Measurements from ENCODE around the gene MRPS25. TPM values are rescaled to one million over a fixed set of nuclear protein-coding genes. Genes with fewer than 3 reads are reported as not detected.

The MRPS25 gene
- total RNA-seq, 1 experiment from 2014 or later: 9.3 TPM

DNA sequence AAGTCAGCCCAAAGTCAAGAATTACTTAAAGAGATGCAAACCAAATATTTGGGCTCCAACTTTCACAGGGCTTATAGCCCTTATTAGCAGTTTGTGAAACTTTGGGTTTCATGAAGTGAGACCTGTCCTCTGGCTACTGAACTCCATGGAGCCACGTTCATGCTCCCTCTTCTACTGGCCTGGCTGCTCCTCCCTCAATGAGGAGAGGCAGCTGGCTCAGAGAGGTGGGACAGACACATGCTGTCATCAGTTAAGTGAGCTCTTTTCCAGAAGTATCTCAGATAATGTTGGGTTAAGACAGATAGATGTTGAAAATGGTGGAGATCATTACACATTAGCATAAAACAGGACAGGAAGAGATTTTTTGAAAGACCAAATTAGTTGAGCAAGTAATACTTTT, 19.4 kb downstream of the MRPS25 start:
- no peak overlapping the region for H3K4me3 ChIP-seq
- H3K4me1 ChIP-seq (replicated peaks): no peaks in the 10 kb centered on the region
- peaks cover 96% of the 10 kb centered on the region for H3K36me3 ChIP-seq
- no peaks in the 10 kb centered on the region for H3K9me3 ChIP-seq (replicated peaks)
- no peak overlapping the region for H3K27ac ChIP-seq
- DNase-seq (ENCODE audit: low read depth in 1 of 2, low spot score in 2 of 2): no peak
- H3K27me3 ChIP-seq (replicated peaks): no peaks in the 10 kb centered on the region

DNA sequence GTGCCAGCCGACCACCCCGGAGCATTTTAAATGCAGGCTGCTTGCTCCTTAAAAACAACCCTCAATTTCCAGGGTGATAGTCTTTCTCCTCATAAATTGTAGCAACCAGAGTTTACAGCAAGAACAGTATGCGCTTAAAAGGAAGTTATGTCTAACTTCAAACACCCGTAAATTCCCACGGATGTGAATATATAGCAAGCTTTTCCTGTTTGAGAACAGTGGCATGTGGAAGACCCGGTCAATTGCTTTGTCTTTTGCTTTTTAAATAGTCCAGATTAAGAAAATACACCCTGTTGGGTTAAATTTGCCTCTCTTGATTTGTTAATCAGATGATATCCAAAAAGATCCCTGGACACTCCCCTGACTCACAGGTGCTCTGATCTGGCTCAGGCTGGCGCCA, 20.8 kb downstream of the MRPS25 start:
- Histone ChIP-seq H3K27ac (no peak overlapping the region), H3K4me1 (replicated peaks) (no peaks in the 10 kb centered on the region), H3K9me3 (replicated peaks) (no peaks in the 10 kb centered on the region), H3K27me3 (replicated peaks) (no peaks in the 10 kb centered on the region), H3K36me3 (peaks cover 91% of the 10 kb centered on the region), H3K4me3 (no peak overlapping the region)
- no peak for DNase-seq (ENCODE audit: low read depth in 1 of 2, low spot score in 2 of 2)

GRCh38 chr3:15043408-15044171, 21.5 kb downstream of the MRPS25 start:
- Histone ChIP-seq H3K9me3 (replicated peaks) (no peaks in the 10 kb centered on the region), H3K4me3 (no peak overlapping the region), H3K36me3 (peaks cover 89% of the 10 kb centered on the region), H3K4me1 (replicated peaks) (no peaks in the 10 kb centered on the region), H3K27me3 (replicated peaks) (no peaks in the 10 kb centered on the region), H3K27ac (no peak overlapping the region)
- DNase-seq (ENCODE audit: low read depth in 1 of 2, low spot score in 2 of 2): no peak

- no peak for DNase-seq (ENCODE audit: low read depth in 1 of 2, low spot score in 2 of 2)
- H3K4me3 ChIP-seq: no peak overlapping the region
- H3K27ac ChIP-seq: no peak overlapping the region
- H3K36me3 ChIP-seq: peaks cover 90% of the 10 kb centered on the region
- H3K9me3 ChIP-seq (replicated peaks): no peaks in the 10 kb centered on the region
- no peaks in the 10 kb centered on the region for H3K27me3 ChIP-seq (replicated peaks)
- H3K4me1 ChIP-seq (replicated peaks): no peaks in the 10 kb centered on the region
These were observed 22.2 kb downstream of the MRPS25 start for GRCh38 chr3:15042936-15043335.

- Histone ChIP-seq H3K9me3 (replicated peaks) (no peaks in the 10 kb centered on the region), H3K27me3 (replicated peaks) (no peaks in the 10 kb centered on the region), H3K36me3 (peaks cover 89% of the 10 kb centered on the region), H3K4me3 (no peak overlapping the region), H3K27ac (no peak overlapping the region), H3K4me1 (replicated peaks) (no peaks in the 10 kb centered on the region)
- no peak for DNase-seq (ENCODE audit: low read depth in 1 of 2, low spot score in 2 of 2)
These were observed 23.2 kb downstream of the MRPS25 start for GRCh38 chr3:15041950-15042349.

- H3K4me3 ChIP-seq: no peak overlapping the region
- H3K4me1 ChIP-seq (replicated peaks): no peaks in the 10 kb centered on the region
- H3K36me3 ChIP-seq: peaks cover 85% of the 10 kb centered on the region
- no peak for DNase-seq (ENCODE audit: low read depth in 1 of 2, low spot score in 2 of 2)
- H3K9me3 ChIP-seq (replicated peaks): no peaks in the 10 kb centered on the region
- H3K27ac ChIP-seq: no peak overlapping the region
- H3K27me3 ChIP-seq (replicated peaks): no peaks in the 10 kb centered on the region
These were observed 24.3 kb downstream of the MRPS25 start for GRCh38 chr3:15040844-15041243.

- Histone ChIP-seq H3K9me3 (replicated peaks) (no peaks in the 10 kb centered on the region), H3K27me3 (replicated peaks) (no peaks in the 10 kb centered on the region), H3K4me1 (replicated peaks) (no peaks in the 10 kb centered on the region), H3K36me3 (peaks cover 82% of the 10 kb centered on the region), H3K4me3 (no peak overlapping the region), H3K27ac (no peak overlapping the region)
- no peak for DNase-seq (ENCODE audit: low read depth in 1 of 2, low spot score in 2 of 2)
These were observed 26.8 kb downstream of the MRPS25 start for GRCh38 chr3:15038306-15038705.

DNA sequence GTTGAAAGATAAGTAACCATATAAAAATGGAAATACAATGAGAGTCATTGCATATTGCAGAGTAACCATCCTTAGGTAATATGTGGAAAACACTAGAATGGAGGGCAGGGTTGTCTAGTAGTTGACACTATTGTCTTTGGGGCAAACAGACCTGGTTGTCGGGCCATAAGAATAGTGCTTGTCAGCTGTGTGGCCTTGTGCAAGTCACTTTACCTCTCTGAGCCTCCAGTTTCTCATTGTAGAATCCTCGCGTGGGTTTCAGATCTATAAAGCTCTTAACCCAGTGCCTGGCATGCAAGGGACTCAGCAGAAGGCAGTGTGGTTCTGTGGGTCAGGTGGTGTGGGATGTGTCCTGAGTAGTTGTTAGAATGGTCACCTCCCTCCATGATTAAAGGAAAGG, 32.0 kb downstream of the MRPS25 start:
- Histone ChIP-seq H3K4me3 (no peak overlapping the region), H3K9me3 (replicated peaks) (no peaks in the 10 kb centered on the region), H3K4me1 (replicated peaks) (no peaks in the 10 kb centered on the region), H3K27me3 (replicated peaks) (no peaks in the 10 kb centered on the region), H3K27ac (no peak overlapping the region), H3K36me3 (peaks cover 86% of the 10 kb centered on the region)
- no peak for DNase-seq (ENCODE audit: low read depth in 1 of 2, low spot score in 2 of 2)

DNA sequence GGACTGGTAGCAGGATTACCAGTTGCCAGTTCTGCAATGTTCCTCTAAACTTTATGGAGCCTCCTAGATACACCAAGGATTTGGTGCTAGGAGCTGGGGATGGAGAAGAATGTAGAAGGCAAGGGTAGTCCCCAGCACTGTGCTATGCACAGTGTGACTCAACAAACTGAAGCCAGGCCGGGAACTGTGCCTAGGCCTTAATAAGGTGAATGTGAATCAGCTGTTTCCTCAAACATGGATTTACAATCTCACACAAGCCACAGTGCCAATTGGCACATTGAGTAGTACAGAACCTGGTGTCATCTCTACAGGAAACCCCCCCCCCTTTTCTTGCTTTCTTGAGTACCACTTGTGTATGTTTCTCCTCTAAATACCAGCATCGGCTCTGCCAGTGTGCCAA, 32.5 kb downstream of the MRPS25 start:
- Histone ChIP-seq H3K36me3 (peaks cover 81% of the 10 kb centered on the region), H3K27me3 (replicated peaks) (no peaks in the 10 kb centered on the region), H3K9me3 (replicated peaks) (no peaks in the 10 kb centered on the region), H3K4me1 (replicated peaks) (no peaks in the 10 kb centered on the region), H3K27ac (no peak overlapping the region), H3K4me3 (no peak overlapping the region)
- DNase-seq (ENCODE audit: low read depth in 1 of 2, low spot score in 2 of 2): no peak

DNA sequence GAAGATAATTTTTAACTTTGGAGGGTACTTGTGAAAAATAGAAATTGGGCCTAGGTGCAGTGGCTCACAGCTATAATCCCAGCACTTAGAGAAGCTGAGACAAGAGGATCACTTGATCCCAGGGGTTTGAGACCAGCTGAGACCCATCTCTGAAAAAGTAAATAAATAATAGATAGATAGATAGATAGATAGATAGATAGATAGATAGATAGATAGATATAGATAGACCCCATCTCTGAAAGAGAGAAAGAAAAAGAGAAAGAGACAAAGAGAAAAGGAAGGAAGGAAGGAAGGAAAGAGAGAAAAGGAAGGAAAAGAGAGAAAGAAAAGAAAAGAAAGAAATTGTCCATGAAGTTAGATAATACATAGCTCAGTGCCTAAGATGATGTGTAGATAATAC, 35.5 kb downstream of the MRPS25 start:
- Histone ChIP-seq H3K4me3 (no peak overlapping the region), H3K9me3 (replicated peaks) (no peaks in the 10 kb centered on the region), H3K27me3 (replicated peaks) (no peaks in the 10 kb centered on the region), H3K4me1 (replicated peaks) (peaks cover 3% of the 10 kb centered on the region; the same call in 1 of the 2 replicates), H3K27ac (no peak overlapping the region), H3K36me3 (peaks cover 84% of the 10 kb centered on the region)
- no peak for DNase-seq (ENCODE audit: low read depth in 1 of 2, low spot score in 2 of 2)

GRCh38 chr3:15023719-15024118, 41.4 kb downstream of the MRPS25 start:
- Histone ChIP-seq H3K27me3 (replicated peaks) (no peaks in the 10 kb centered on the region), H3K9me3 (replicated peaks) (no peaks in the 10 kb centered on the region), H3K4me3 (no peak overlapping the region), H3K27ac (no peak overlapping the region), H3K4me1 (replicated peaks) (peaks cover 3% of the 10 kb centered on the region; the same call in 1 of the 2 replicates), H3K36me3 (peaks cover 85% of the 10 kb centered on the region)
- DNase-seq (ENCODE audit: low read depth in 1 of 2, low spot score in 2 of 2): no peak

DNA sequence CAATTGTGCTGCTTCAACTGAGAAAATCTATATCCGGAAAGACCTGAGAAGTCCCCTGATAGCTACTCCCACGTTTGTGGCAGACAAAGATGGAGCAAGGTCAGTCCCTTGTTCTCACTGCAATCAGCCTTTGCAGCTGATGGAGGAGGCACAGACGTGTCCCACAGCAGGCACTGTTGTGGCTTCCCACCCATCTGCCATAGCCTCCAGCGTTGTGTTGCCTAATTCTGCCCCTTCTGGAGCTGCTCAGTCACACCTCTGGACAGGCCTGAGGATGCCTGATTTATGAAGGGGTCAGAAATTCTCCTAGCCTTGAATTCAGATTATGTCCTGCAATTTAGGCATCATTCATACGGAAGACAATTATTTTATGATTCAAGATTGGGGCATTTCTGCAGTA, 41.9 kb downstream of the MRPS25 start:
- no peak overlapping the region for H3K27ac ChIP-seq
- H3K27me3 ChIP-seq (replicated peaks): no peaks in the 10 kb centered on the region
- no peaks in the 10 kb centered on the region for H3K9me3 ChIP-seq (replicated peaks)
- DNase-seq (ENCODE audit: low read depth in 1 of 2, low spot score in 2 of 2): no peak
- no peak overlapping the region for H3K4me3 ChIP-seq
- H3K36me3 ChIP-seq: peaks cover 84% of the 10 kb centered on the region
- peaks cover 3% of the 10 kb centered on the region; the same call in 1 of the 2 replicates for H3K4me1 ChIP-seq (replicated peaks)

- H3K36me3 ChIP-seq: peaks cover 90% of the 10 kb centered on the region
- H3K27me3 ChIP-seq (replicated peaks): no peaks in the 10 kb centered on the region
- no peak overlapping the region for H3K27ac ChIP-seq
- H3K4me1 ChIP-seq (replicated peaks): no peaks in the 10 kb centered on the region
- no peak overlapping the region for H3K4me3 ChIP-seq
- H3K9me3 ChIP-seq (replicated peaks): no peaks in the 10 kb centered on the region
- no peak for DNase-seq (ENCODE audit: low read depth in 1 of 2, low spot score in 2 of 2)
These were observed 47.9 kb downstream of the MRPS25 start for GRCh38 chr3:15017191-15017590.

GRCh38 chr3:15015456-15015855, 49.7 kb downstream of the MRPS25 start:
- Histone ChIP-seq H3K27me3 (replicated peaks) (no peaks in the 10 kb centered on the region), H3K4me3 (no peak overlapping the region), H3K4me1 (replicated peaks) (no peaks in the 10 kb centered on the region), H3K9me3 (replicated peaks) (no peaks in the 10 kb centered on the region), H3K36me3 (peaks cover 83% of the 10 kb centered on the region), H3K27ac (no peak overlapping the region)
- no peak for DNase-seq (ENCODE audit: low read depth in 1 of 2, low spot score in 2 of 2)
